ENCODE measurements around the gene KLHL10. TPM values are rescaled to one million over a fixed set of nuclear protein-coding genes. Genes with fewer than 3 reads are reported as not detected.
A peak's percentile ranks its signal among the peaks of the same experiment; 100 is the strongest.

KLHL10 gene
- total and polyA plus RNA-seq, 2 of the 13 experiments (the other 11 are each of a cell fraction or from before 2014, with no cell fraction given): 0.04 to 0.08 TPM

DNA sequence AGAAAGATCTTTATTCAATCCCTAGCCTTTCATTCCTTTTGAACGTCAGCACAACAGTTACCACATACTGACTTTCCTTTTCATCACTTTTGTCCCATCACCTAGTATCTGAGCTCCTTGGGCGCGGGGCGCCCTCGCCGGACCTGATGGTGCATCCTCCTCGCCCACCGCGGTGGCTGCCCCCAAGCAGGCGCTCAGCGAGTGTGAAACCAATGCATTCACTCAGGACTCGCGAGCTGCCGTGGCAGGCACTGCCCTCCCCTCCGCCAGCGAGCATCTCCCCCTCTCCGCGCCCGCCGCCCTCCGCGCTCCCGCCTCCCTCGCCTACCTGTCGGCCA lies 26.8 kb downstream of the KLHL10 start (continued):
- TF ChIP-seq ZNF678 (CRISPR knock-in tag; IDR thresholded peaks at IDR 0.05) (peak; percentile 35; the same call in 1 of the 2 replicates), ZBTB21 (CRISPR knock-in tag; IDR thresholded peaks at IDR 0.05) (no peak), ZNF12 (CRISPR knock-in tag; IDR thresholded peaks at IDR 0.05) (0 out of 2 replicates have a peak, but pooled peaks have one; percentile 36), SP2 (CRISPR knock-in tag; IDR thresholded peaks at IDR 0.05) (peak; percentile 56)

DNA sequence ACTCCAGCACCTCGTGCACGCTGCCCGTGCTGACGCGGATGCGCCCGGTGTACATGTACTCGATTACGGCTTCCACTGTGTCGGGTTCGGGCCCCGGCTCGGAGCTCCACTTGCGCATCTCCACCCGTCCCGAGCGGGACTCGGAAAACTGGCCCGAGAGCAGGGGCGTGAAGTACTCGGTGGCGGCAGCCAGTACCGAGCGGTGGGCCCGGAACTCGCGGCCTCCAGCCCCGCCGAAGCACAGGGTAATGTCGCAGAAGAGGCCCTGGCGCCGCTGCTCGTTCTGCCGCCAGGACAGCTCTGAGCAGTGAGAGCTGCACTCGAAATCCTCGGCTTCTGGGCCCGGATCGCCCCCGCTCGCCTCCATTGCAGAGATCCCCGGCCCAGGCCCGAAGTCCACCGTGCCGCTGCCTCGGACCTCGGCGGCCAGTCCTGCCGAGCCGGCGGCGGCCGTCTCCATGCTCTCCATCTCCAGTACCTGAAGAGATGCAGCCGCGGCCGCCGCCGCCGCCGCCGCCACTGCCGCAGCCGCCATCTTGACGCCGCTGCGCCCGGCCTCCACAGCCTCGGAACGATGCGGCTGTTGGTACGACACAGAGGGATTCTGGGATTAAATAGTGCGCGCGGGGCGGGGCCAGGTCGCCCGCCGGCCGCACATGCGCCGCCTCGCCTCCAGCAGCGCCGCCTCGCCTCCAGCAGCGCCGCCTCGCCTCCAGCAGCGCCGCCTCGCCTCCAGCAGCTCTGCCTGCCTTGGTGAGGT lies 27.4 kb downstream of the KLHL10 start, which contains the start of gene KLHL11:
KLHL11 (minus strand) TSS at position 588 of the 760 bp plus-strand sequence; CDS start at position 535, 53 bp downstream.
- WGBS (ENCODE audit: low lambda C conversion rate): under 1% methylated on average over 29 of the region's 90 CpGs
- ChIA-PET POLR2A (interaction anchor here (0.7 to 3.1 kb wide), 27 partner anchors 9 to 177 kb away, joined by 3 to 24 read pairs (median 6); partner anchors contain the start of genes ACLY, CNP, FKBP10 and JUP), CTCF (ENCODE audit: low intra/inter-chr PET ratio, low total read pairs) (no interaction called here)
- no peaks in the 10 kb centered on the region for H3K9me3 ChIP-seq (ENCODE audit: low read length)
- ATAC-seq (peak; percentile 93), DNase-seq (ENCODE audit: low spot score) (peak; percentile 85), FAIRE-seq (no peak)
- no peaks in the 10 kb centered on the region; a peak in 1 of 5 replicates for H3K27me3 ChIP-seq (ENCODE audit: control insufficient read depth in 1 of 2, insufficient read depth in 2 of 2, low read length in 2 of 2)
- TSS peak; percentile 58 for BruUV-seq (replicated peaks)
- H3K27ac ChIP-seq (ENCODE audit: extremely low read length, insufficient read depth, low read length): peak within 1 kb of the TSS; percentile 79
- peak within 1 kb of the TSS; percentile 83 to 98 (median 91) for H3K4me3 ChIP-seq (replicated peaks in 1 of 3; ENCODE audit: insufficient read depth in 1 of 3, low read depth in 2 of 3, low read length in 3 of 3)
- peak within 1 kb of the TSS; percentile 93 for H2AFZ ChIP-seq (ENCODE audit: low read length)
- H3K9ac ChIP-seq (ENCODE audit: insufficient read depth, low read depth, low read length): peak within 1 kb of the TSS; percentile 95
- peaks cover 31% of the 10 kb centered on the region for H4K20me1 ChIP-seq (ENCODE audit: insufficient read depth, low read length)
- in situ Hi-C loops (cut with HindIII; ENCODE audit: extremely low pct_ligation_motif_present, low pct_unique_long_range_greater_than_20kb) (no loop called here), intact Hi-C loops (cut with micrococcal nuclease; ENCODE audit: unreplicated experiment) (loop anchor here (5.0 to 10.0 kb wide), 2 partner anchors 42 to 50 kb away; partner anchors contain the start of genes FKBP10 and P3H4)
- H3K4me1 ChIP-seq (ENCODE audit: insufficient read depth, low read length): peaks cover 56% of the 10 kb centered on the region
- peaks cover 45% of the 10 kb centered on the region for H3K79me2 ChIP-seq (ENCODE audit: insufficient read depth, low read length)
- peak within 1 kb of the TSS; percentile 98 for H3K4me2 ChIP-seq (ENCODE audit: low read depth, low read length)
- H3K36me3 ChIP-seq (replicated peaks in 1 of 2; ENCODE audit: control insufficient read depth in 1 of 2, insufficient read depth in 2 of 2, low read length in 2 of 2): peaks cover 4 to 9% of the 10 kb centered on the region in 2 experiments
- TF ChIP-seq SRSF9 (IDR thresholded peaks at IDR 0.05; ENCODE audit: borderline replicate concordance, insufficient read depth, low read depth, low read length, poor library complexity, severe bottlenecking) (no peak), ZNF354B (CRISPR knock-in tag; IDR thresholded peaks at IDR 0.05) (peak; percentile 58; the same call in 1 of the 2 replicates), SNRNP70 (IDR thresholded peaks at IDR 0.05; ENCODE audit: low read depth, low read length) (no peak), SAFB2 (CRISPR knock-in tag; IDR thresholded peaks at IDR 0.05; ENCODE audit: borderline replicate concordance, low read depth) (peak; percentile 27; the same call in 1 of the 2 replicates), SRSF1 (optimal IDR thresholded peaks at IDR 0.05; ENCODE audit: low read depth, low read length) (peak; percentile 72)
- TF ChIP-seq, protein P1, sequence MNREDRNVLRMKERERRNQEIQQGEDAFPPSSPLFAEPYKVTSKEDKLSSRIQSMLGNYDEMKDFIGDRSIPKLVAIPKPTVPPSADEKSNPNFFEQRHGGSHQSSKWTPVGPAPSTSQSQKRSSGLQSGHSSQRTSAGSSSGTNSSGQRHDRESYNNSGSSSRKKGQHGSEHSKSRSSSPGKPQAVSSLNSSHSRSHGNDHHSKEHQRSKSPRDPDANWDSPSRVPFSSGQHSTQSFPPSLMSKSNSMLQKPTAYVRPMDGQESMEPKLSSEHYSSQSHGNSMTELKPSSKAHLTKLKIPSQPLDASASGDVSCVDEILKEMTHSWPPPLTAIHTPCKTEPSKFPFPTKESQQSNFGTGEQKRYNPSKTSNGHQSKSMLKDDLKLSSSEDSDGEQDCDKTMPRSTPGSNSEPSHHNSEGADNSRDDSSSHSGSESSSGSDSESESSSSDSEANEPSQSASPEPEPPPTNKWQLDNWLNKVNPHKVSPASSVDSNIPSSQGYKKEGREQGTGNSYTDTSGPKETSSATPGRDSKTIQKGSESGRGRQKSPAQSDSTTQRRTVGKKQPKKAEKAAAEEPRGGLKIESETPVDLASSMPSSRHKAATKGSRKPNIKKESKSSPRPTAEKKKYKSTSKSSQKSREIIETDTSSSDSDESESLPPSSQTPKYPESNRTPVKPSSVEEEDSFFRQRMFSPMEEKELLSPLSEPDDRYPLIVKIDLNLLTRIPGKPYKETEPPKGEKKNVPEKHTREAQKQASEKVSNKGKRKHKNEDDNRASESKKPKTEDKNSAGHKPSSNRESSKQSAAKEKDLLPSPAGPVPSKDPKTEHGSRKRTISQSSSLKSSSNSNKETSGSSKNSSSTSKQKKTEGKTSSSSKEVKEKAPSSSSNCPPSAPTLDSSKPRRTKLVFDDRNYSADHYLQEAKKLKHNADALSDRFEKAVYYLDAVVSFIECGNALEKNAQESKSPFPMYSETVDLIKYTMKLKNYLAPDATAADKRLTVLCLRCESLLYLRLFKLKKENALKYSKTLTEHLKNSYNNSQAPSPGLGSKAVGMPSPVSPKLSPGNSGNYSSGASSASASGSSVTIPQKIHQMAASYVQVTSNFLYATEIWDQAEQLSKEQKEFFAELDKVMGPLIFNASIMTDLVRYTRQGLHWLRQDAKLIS (CRISPR knock-in tag; IDR thresholded peaks at IDR 0.05): peak; percentile 67; the same call in 1 of the 2 replicates
- TF ChIP-seq, protein P2, sequence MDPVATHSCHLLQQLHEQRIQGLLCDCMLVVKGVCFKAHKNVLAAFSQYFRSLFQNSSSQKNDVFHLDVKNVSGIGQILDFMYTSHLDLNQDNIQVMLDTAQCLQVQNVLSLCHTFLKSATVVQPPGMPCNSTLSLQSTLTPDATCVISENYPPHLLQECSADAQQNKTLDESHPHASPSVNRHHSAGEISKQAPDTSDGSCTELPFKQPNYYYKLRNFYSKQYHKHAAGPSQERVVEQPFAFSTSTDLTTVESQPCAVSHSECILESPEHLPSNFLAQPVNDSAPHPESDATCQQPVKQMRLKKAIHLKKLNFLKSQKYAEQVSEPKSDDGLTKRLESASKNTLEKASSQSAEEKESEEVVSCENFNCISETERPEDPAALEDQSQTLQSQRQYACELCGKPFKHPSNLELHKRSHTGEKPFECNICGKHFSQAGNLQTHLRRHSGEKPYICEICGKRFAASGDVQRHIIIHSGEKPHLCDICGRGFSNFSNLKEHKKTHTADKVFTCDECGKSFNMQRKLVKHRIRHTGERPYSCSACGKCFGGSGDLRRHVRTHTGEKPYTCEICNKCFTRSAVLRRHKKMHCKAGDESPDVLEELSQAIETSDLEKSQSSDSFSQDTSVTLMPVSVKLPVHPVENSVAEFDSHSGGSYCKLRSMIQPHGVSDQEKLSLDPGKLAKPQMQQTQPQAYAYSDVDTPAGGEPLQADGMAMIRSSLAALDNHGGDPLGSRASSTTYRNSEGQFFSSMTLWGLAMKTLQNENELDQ (CRISPR knock-in tag; IDR thresholded peaks at IDR 0.05; ENCODE audit: borderline replicate concordance): no peak
- TF ChIP-seq, protein P3, sequence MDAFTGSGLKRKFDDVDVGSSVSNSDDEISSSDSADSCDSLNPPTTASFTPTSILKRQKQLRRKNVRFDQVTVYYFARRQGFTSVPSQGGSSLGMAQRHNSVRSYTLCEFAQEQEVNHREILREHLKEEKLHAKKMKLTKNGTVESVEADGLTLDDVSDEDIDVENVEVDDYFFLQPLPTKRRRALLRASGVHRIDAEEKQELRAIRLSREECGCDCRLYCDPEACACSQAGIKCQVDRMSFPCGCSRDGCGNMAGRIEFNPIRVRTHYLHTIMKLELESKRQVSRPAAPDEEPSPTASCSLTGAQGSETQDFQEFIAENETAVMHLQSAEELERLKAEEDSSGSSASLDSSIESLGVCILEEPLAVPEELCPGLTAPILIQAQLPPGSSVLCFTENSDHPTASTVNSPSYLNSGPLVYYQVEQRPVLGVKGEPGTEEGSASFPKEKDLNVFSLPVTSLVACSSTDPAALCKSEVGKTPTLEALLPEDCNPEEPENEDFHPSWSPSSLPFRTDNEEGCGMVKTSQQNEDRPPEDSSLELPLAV (CRISPR knock-in tag; conservative IDR thresholded peaks at IDR 0.05; ENCODE audit: low read depth): 0 out of 2 replicates have a peak, but pooled peaks have one; percentile 39
